H1 (cell line): ENCODE measurements around the gene TAF9. TPM values are rescaled to one million over a fixed set of nuclear protein-coding genes. Genes with fewer than 3 reads are reported as not detected.

Source experiments
- CTCF ChIA-PET: fragments of 300-600 bp; sonication (Branson Sonifier 250); formaldehyde crosslinking; loops from one replicate; lab custom pipeline; 2021; ENCODE audit not compliant: partially characterized antibody; lab: Charles Lee
- POLR2A ChIA-PET: fragments of 300-600 bp; sonication (Branson Sonifier 250); formaldehyde crosslinking; loops from one replicate; lab custom pipeline; 2021; ENCODE audit warnings: inconsistent platforms; ENCODE audit not compliant: partially characterized antibody; lab: Charles Lee
- DNase-seq, 2 experiments: peaks; one replicate each; pipeline versions ENCODE4 v3.0.0 to v3.0.0-alpha.2; 2010 to 2022; ENCODE audit warnings: low spot score in 2 of 2, low read depth in 1 of 2, mixed read lengths in 1 of 2
- FAIRE-seq: peaks from 2 replicates; lab custom pipeline; 2011; peaks lifted over from hg19 to GRCh38; lab: Jason Lieb, UNC
- H2AFZ ChIP-seq: 2 replicates; pipeline ENCODE4 v1.8.1; 2012; ENCODE audit warnings: low read length, inconsistent platforms
- H2AK5ac ChIP-seq: 2 replicates; pipeline ENCODE4 v1.6.1; 2013; ENCODE audit warnings: low read depth, low read length
- H2BK120ac ChIP-seq: replicated peaks from 2 replicates; pipeline ENCODE3; 2013; ENCODE audit warnings: low read depth, low read length, inconsistent platforms
- H2BK12ac ChIP-seq: 2 replicates; pipeline ENCODE4 v1.6.1; 2013; ENCODE audit warnings: low read depth, low read length
- H2BK15ac ChIP-seq: 2 replicates; pipeline ENCODE4 v1.6.1; 2013; ENCODE audit warnings: low read length
- H2BK20ac ChIP-seq: 2 replicates; pipeline ENCODE4 v1.6.1; 2013; ENCODE audit warnings: low read length
- H2BK5ac ChIP-seq: 2 replicates; pipeline ENCODE4 v1.6.1; 2013; ENCODE audit warnings: low read depth, low read length
- H3K14ac ChIP-seq: 2 replicates; pipeline ENCODE4 v1.6.1; 2013; ENCODE audit warnings: inconsistent platforms; ENCODE audit not compliant: insufficient read length
- H3K18ac ChIP-seq: 2 replicates; pipeline ENCODE4 v1.6.1; 2013; ENCODE audit warnings: low read length; ENCODE audit errors: extremely low read depth
- H3K23ac ChIP-seq: 2 replicates; pipeline ENCODE4 v1.6.1; 2013; ENCODE audit warnings: inconsistent platforms; ENCODE audit not compliant: insufficient read length
- H3K23me2 ChIP-seq: 2 replicates; pipeline ENCODE4 v1.6.1; 2013; ENCODE audit warnings: low read depth, low read length
- H3K27ac ChIP-seq: 2 replicates; pipeline ENCODE4 v1.6.1; 2011; ENCODE audit warnings: low read depth, low read length, inconsistent platforms
- H3K27me3 ChIP-seq, 4 experiments: replicated peaks in 1 of 4; 1 replicate in 1 of 4; 2 replicates in 3 of 4; pipeline versions ENCODE4 v1.6.1 to v1.8.1; 2011 to 2013; ENCODE audit warnings: low read length in 3 of 4, mild to moderate bottlenecking in 3 of 4, inconsistent platforms in 2 of 4, mixed read lengths in 2 of 4, moderate library complexity in 1 of 4; ENCODE audit not compliant: control insufficient read depth in 3 of 4, insufficient read depth in 3 of 4; ENCODE audit errors: extremely low read depth in 1 of 4
- H3K36me3 ChIP-seq, 4 experiments: 2 replicates each; pipeline versions ENCODE4 v1.6.1 to v1.8.1; 2011 to 2013; ENCODE audit warnings: mild to moderate bottlenecking in 4 of 4, low read length in 3 of 4, moderate library complexity in 2 of 4, control low read depth in 1 of 4, inconsistent platforms in 1 of 4; ENCODE audit not compliant: insufficient read depth in 4 of 4, control insufficient read depth in 2 of 4
- H3K4ac ChIP-seq: replicated peaks from 2 replicates; pipeline ENCODE3; 2013; ENCODE audit warnings: low read length, low read depth, mixed read lengths, inconsistent platforms; ENCODE audit not compliant: insufficient read length
- H3K4me1 ChIP-seq, 4 experiments: replicated peaks in 1 of 4; 1 replicate in 1 of 4; 2 replicates in 3 of 4; pipeline versions ENCODE4 v1.6.1 to v1.8.1; 2011 to 2013; ENCODE audit warnings: low read length in 3 of 4, inconsistent platforms in 2 of 4, mixed read lengths in 1 of 4; ENCODE audit not compliant: insufficient read depth in 4 of 4, control insufficient read depth in 3 of 4
- H3K4me2 ChIP-seq, 2 experiments: 2 replicates each; pipeline versions ENCODE4 v1.6.1 to v1.8.1; 2011 to 2013; ENCODE audit warnings: low read depth in 2 of 2, low read length in 2 of 2, control low read depth in 1 of 2, inconsistent platforms in 1 of 2, mild to moderate bottlenecking in 1 of 2; ENCODE audit not compliant: insufficient read depth in 1 of 2
- H3K4me3 ChIP-seq, 4 experiments: fragments of 200-600, 300-600 bp in 1 of 4; sonication (generic), shearing (Covaris generic), sonication (Bioruptor Twin) in 1 of 4; 2 replicates each; pipeline versions ENCODE4 v1.5.1 to v1.8.1; 2011 to 2016; ENCODE audit warnings: low read length in 4 of 4, low read depth in 3 of 4, control low read depth in 2 of 4, inconsistent platforms in 2 of 4, mild to moderate bottlenecking in 2 of 4, mixed read lengths in 1 of 4, moderate library complexity in 1 of 4; ENCODE audit not compliant: insufficient read depth in 2 of 4; ENCODE audit errors: extremely low read depth in 1 of 4
- H3K56ac ChIP-seq: replicated peaks from 2 replicates; pipeline ENCODE3; 2013; ENCODE audit warnings: low read depth, mild to moderate bottlenecking, mixed read lengths, low read length, inconsistent platforms; ENCODE audit not compliant: insufficient read length
- H3K79me1 ChIP-seq: 2 replicates; pipeline ENCODE4 v1.6.1; 2013; ENCODE audit warnings: low read depth, low read length, control low read depth
- H3K79me2 ChIP-seq, 2 experiments: 2 replicates each; pipeline versions ENCODE4 v1.6.1 to v1.8.1; 2012 to 2013; ENCODE audit warnings: low read length in 2 of 2, mild to moderate bottlenecking in 2 of 2, inconsistent platforms in 1 of 2; ENCODE audit not compliant: insufficient read depth in 2 of 2, control insufficient read depth in 1 of 2
- H3K9ac ChIP-seq, 4 experiments: replicated peaks in 1 of 4; 1 replicate in 1 of 4; 2 replicates in 3 of 4; pipeline versions ENCODE4 v1.6.1 to v1.8.1; 2011 to 2013; ENCODE audit warnings: low read depth in 3 of 4, low read length in 3 of 4, control low read depth in 2 of 4, mild to moderate bottlenecking in 2 of 4, moderate library complexity in 2 of 4, inconsistent platforms in 1 of 4; ENCODE audit errors: extremely low read depth in 1 of 4
- H3K9me3 ChIP-seq, 2 experiments: 2 replicates each; pipeline versions ENCODE4 v1.6.1 to v1.8.1; 2012 to 2013; ENCODE audit warnings: mild to moderate bottlenecking in 2 of 2, moderate library complexity in 2 of 2, control low read depth in 1 of 2, inconsistent platforms in 1 of 2, low read depth in 1 of 2, low read length in 1 of 2, mixed read lengths in 1 of 2; ENCODE audit not compliant: insufficient read depth in 2 of 2
- H4K20me1 ChIP-seq, 2 experiments: replicated peaks in 1 of 2; 2 replicates each; pipeline versions ENCODE3 to v1.8.1; 2011 to 2013; ENCODE audit warnings: inconsistent platforms in 2 of 2, low read length in 2 of 2, mild to moderate bottlenecking in 1 of 2; ENCODE audit not compliant: insufficient read depth in 2 of 2, control insufficient read depth in 1 of 2
- H4K5ac ChIP-seq: 2 replicates; pipeline ENCODE4 v1.6.1; 2013; ENCODE audit warnings: low read length, low read depth, mixed read lengths, inconsistent platforms; ENCODE audit not compliant: insufficient read length
- H4K8ac ChIP-seq: 2 replicates; pipeline ENCODE4 v1.8.0; 2013; ENCODE audit warnings: mild to moderate bottlenecking, moderate library complexity, low read length, inconsistent platforms; ENCODE audit not compliant: insufficient read depth; ENCODE audit errors: extremely low read depth
- H4K91ac ChIP-seq: replicated peaks from 2 replicates; pipeline ENCODE3; 2013; ENCODE audit warnings: low read length, mixed read lengths, inconsistent platforms; ENCODE audit not compliant: insufficient read length
- ASH2L ChIP-seq: fragments of 200-600, 300-600 bp; sonication (generic); IDR thresholded peaks from one replicate; pipeline ENCODE4 v1.7.1; 2017; ENCODE audit warnings: low read length
- BACH1 ChIP-seq: IDR thresholded peaks from 2 replicates; pipeline ENCODE4 v1.6.1; 2012; ENCODE audit warnings: low read length, improper control_type of control experiment
- KDM4A ChIP-seq: IDR thresholded peaks from one replicate; pipeline ENCODE4 v1.7.1; 2012; ENCODE audit warnings: low read depth, mild to moderate bottlenecking, moderate library complexity, low read length, inconsistent platforms; ENCODE audit not compliant: severe bottlenecking
- POLR2A ChIP-seq, 2 experiments: IDR thresholded peaks; 1 replicate in 1 of 2; 2 replicates in 1 of 2; pipeline ENCODE4 v1.6.1; 2011; ENCODE audit warnings: low read depth in 2 of 2, low read length in 2 of 2, mild to moderate bottlenecking in 2 of 2; ENCODE audit errors: control extremely low read depth in 1 of 2
- SAP30 ChIP-seq: fragments of 300-600 bp; sonication (generic); IDR thresholded peaks from 2 replicates; pipeline ENCODE4 v1.7.1; 2012; ENCODE audit warnings: low read length, moderate library complexity, mild to moderate bottlenecking, inconsistent platforms; ENCODE audit not compliant: insufficient read depth, insufficient replicate concordance
- SIN3A ChIP-seq, 2 experiments: IDR thresholded peaks in 1 of 2; conservative IDR thresholded peaks in 1 of 2; 2 replicates each; pipeline ENCODE4 v1.6.1; 2011 to 2012; ENCODE audit warnings: low read length in 2 of 2, improper control_type of control experiment in 1 of 2, low read depth in 1 of 2, mild to moderate bottlenecking in 1 of 2
- YY1 ChIP-seq: IDR thresholded peaks from 2 replicates; pipeline ENCODE4 v1.6.1; 2011; ENCODE audit warnings: low read depth, mild to moderate bottlenecking, low read length
- WGBS, 2 experiments: shearing (Covaris generic) in 1 of 2; methylation state at CpG; one replicate each; pipeline versions ENCODE4 v1.1.6 to v1.1.7; 2013 to 2015; ENCODE audit warnings: low lambda C conversion rate in 2 of 2, mixed read lengths in 2 of 2, inconsistent platforms in 1 of 2, low coverage in 1 of 2, missing lambda C conversion rate in 1 of 2; ENCODE audit not compliant: insufficient replicate concordance in 2 of 2, insufficient coverage in 1 of 2, insufficient read length in 1 of 2; ENCODE audit errors: extremely low coverage in 1 of 2, missing lambda C conversion rate in 1 of 2; 5-methylcytosine and 5-hydroxymethylcytosine counted together
- polyA plus RNA-seq, 7 experiments: library from polyadenylated mRNA; depleted of rRNA in 3 of 7; stranded (reverse) in 5 of 7; unstranded in 2 of 7; fragments of >200 nt in 5 of 7; fragments of 200-250 nt in 2 of 7; gene quantifications; 1 replicate in 5 of 7; 2 replicates in 1 of 7; 4 replicates in 1 of 7; pipeline versions ENCODE4 v1.2.1 to v1.2.3, GENCODE V29; 2011 to 2013; ENCODE audit warnings: missing spikeins in 2 of 7, mixed read lengths in 2 of 7
- total RNA-seq: library from RNA; stranded (reverse); fragmentation: NEBNext Ultra II Directional; extraction: Animal tissue kit (Norgen Biotek cat#: 25700); gene quantifications from 2 replicates; pipeline ENCODE4 v1.2.1, GENCODE V29; 2021

TAF9 gene
- total and polyA plus RNA-seq, 2 of the 8 experiments (the other 6 are each of a cell fraction or from before 2014, with no cell fraction given), result 85.1 to 135 TPM

GRCh38 chr5:69415584-69415958 lies 46.3 kb upstream of the TAF9 start:
- H3K23ac ChIP-seq, result no peak overlapping the region
- peak overlapping the region; percentile 84 for H3K27ac ChIP-seq
- FAIRE-seq (no peak), DNase-seq (no peak)
- H3K4ac ChIP-seq, result no peak overlapping the region
- peaks cover 0 to 2% of the 10 kb centered on the region in 2 experiments for H4K20me1 ChIP-seq
- H3K79me2 ChIP-seq, result peaks cover 0 to 5% of the 10 kb centered on the region in 2 experiments; a peak in 1 of 4 replicates
- no peaks in the 10 kb centered on the region for H3K27me3 ChIP-seq
- H4K5ac ChIP-seq, result peak overlapping the region; percentile 71
- peak overlapping the region; percentile 87 for H3K14ac ChIP-seq
- H2BK120ac ChIP-seq, result no peak overlapping the region
- CTCF ChIA-PET, result no interaction called here
- no peak overlapping the region for H2BK20ac ChIP-seq
- H4K8ac ChIP-seq, result peak overlapping the region; percentile 96; the same call in 1 of the 2 replicates
- no peaks in the 10 kb centered on the region; the same call in 1 of the 2 replicates for H3K79me1 ChIP-seq
- POLR2A ChIA-PET, result interaction anchor here (0.8 to 1.5 kb wide), 4 partner anchors 14 to 226 kb away, joined by 3 to 8 read pairs (median 4); partner anchors contain the start of genes CENPH and RAD17
- peak overlapping the region; percentile 83 for H2BK5ac ChIP-seq
- H2AFZ ChIP-seq, result peak overlapping the region; percentile 61
- peak overlapping the region; percentile 77 to 87 for H3K4me2 ChIP-seq
- no peak overlapping the region for H2AK5ac ChIP-seq
- no peaks in the 10 kb centered on the region; a peak in 2 of 7 replicates for H3K4me1 ChIP-seq
- peak overlapping the region; percentile 93; the same call in 1 of the 2 replicates for H3K18ac ChIP-seq
- peak overlapping the region; percentile 89 to 93 (median 92) for H3K4me3 ChIP-seq
- H3K56ac ChIP-seq, result peak overlapping the region; percentile 34
- peaks cover 2 to 17% (median 12%) of the 10 kb centered on the region in 4 experiments; a peak in 5 of 8 replicates for H3K36me3 ChIP-seq
- no peak overlapping the region for H2BK15ac ChIP-seq
- peaks cover 11% of the 10 kb centered on the region for H3K23me2 ChIP-seq
- peak overlapping the region; percentile 68; the same call in 1 of the 2 replicates for H2BK12ac ChIP-seq
- 2% methylated on average over 18 of the region's 18 CpGs; no CpG with 5 or more reads in 1 of the 2 experiments for WGBS, 2 experiments
- H3K9me3 ChIP-seq, result no peaks in the 10 kb centered on the region
- H3K9ac ChIP-seq, result peak overlapping the region; percentile 90 to 92 (median 92)
- peak overlapping the region; percentile 25 for H4K91ac ChIP-seq
- TF ChIP-seq YY1 (peak; percentile 88), BACH1 (no peak; the same call in 1 of the 2 replicates), POLR2A (IDR thresholded peaks at IDR 0.05; ENCODE audit: control extremely low read depth in 1 of 2, low read depth in 2 of 2, low read length in 2 of 2) (peak in 1 of 2 experiments; percentile 8; a peak in 1 of 3 replicates), SIN3A (conservative IDR thresholded peaks at IDR 0.05 in 1 of 2, IDR thresholded peaks at IDR 0.05 in 1 of 2; ENCODE audit: low read depth in 1 of 2, low read length in 2 of 2) (peak in 1 of 2 experiments; percentile 14; a peak in 1 of 4 replicates), KDM4A (no peak), ASH2L (peak; percentile 4), SAP30 (peak; percentile 23)
